ENCODE measurements around the gene CCNL2.
"Not testable (repeated sequence)": the region's sequence is repeated elsewhere in the genome, so short reads cannot be mapped to it uniquely, and the experiment has no call there.

Gene CCNL2

DNA sequence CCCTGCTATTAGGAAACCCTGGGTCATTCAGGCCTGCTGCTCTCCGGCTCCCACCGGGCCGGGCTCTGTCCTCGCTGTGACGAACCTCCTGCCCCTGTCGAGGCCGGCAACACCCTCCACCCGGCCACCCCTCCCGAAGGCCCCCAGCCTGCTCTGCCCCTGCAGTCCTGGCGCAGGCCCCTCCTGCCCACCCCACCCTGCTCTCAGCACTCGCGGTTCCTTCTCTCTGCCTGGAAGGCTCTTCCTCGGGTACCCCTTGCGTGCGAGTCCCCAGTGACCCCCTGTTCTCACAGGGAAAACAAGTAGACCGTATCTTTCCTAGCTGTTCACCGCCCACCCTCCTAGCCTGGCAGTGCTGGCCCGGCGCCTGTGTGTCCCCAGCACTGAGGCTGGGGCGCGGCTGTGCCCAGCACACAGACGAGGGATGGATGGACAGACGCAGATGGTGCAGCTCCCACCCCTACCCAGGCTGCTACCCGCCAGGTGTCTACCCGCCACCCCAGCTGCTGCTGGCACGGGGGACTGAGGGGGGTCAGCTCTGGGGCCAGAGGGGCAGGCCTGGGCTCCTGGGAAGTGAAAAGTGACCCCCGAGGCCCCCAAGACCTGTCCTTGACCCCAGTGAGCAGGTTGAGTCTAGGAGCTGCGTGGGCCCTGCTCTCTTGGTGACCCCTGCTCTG, 33.3 kb upstream of the CCNL2 start:
- no peak for DNase-seq (ENCODE audit: low read depth)

DNA sequence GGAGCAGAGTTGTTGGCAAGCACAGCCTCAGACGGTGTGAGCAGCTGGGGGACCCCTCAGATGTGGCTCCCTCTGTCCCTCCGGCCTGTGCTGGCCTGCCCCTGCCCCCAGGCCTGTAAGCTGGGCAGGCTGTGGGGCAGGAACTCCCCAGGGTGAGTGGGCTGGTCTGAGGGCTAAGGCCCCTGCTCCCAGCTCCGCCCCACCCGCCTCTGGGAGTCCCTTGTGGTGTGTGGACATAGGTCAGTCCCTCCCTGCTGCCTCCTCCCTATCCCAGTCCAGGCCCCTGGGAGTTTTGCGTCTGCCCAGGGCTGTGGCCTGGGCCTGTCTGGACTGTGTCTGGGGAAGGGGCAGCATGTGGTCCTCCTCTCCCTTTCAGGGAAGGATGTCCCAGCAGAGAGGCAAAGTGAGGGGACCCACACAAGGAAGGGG, 32.7 kb upstream of the CCNL2 start:
- no peak for DNase-seq (ENCODE audit: low read depth)

DNA sequence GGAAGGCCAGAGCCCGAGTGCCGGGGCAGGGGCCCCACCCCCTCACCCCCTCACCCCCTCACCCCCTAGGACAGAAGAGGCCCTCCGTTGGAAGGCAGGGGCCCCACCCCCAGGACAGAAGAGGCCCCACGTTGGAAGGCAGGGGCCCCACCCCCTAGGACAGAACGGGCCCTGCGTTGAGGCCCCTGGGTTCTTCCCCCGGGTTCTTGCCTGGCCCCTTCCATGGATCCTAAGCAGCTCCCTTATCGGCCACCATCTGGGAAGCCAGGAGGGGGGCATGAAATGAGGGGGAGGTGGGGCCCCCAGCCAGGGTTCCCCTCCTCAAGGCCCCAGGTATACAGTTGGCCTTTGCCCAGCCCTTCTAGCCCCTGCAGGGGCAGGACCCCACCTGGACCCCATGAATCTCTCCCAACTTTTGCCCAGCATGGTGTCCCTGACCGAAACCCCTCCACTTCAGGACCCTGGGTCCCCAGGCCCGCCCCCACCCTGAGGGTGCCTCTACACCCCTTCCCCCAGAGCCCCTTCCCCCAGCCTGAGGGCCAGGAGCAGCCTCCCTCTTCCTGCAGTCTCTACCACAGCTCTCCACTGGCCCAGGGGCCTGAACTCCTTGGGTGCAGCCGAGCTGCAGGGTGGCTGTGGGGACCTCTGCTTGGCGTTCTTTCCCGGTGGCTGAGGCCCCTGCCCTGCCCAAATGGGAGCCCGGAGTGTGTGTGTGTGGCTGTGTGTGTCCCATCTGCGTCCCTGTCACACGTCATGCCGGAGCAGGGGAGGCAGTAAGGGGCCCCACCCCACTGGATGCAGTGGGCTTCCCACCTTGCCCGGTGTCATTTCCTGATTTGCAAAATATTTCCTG, 32.1 kb upstream of the CCNL2 start:
- DNase-seq (ENCODE audit: low read depth): no peak

DNA sequence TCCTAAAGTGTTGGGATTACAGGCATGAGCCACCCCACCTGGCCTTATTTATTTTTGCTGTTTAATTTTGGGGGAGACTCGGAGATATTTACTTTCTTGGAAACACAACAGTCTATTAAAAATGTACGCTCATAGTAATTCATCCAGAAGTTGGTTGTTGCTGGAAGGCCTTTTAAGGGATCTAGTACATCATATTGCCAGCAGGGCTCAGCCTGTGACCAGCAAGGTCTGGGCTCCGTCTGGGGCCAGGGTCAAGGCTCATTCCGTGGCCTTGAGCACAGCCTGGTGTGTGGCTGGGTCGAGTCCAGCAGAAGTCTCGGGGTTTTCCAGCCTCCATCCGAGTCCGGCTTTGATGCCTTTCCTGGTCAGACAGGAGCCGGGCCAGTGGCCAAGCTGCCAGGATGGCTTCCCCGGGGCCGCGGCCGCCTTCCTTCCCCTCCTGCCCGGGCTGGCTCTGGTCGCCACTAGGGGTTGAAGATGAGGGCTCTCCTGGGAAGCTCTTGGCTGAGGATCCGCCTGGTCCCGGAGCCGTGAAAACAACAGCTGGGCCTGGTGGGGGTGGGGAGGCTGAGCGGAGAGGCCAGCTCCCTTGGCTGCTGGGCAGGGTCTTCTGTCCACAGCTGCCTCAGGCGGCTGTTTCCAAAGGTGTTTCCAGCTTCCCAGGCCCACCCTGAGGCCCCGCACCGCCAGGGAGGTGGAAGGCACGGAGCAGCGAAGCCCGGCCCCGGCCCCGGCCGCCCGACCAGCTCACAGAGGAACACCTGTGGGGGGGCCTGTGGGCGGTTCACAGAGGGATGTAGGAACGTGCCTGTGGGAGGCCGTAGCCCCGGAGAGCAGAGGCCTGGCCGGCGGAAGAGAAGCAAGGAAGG, 31.2 kb upstream of the CCNL2 start:
- DNase-seq (ENCODE audit: low read depth): no peak

DNA sequence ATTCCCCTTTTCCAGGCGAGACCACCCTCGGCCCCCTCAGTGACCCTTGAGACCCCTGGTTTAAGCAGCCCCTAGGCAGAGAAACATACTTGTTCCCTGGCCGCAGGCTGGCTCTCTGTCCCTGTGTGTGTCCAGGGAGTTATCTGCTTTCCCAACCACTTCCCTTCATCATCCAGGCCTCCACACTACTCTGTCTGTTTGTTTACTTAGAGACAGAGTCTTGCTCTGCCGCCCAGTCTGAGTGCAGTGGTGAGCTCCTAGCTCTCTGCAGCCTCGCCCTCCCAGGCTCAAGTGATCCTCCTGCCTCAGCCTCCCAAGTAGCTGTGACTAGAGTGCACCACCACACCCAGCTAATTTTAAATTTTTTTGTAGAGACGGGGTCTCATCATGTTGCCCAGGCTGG, 30.5 kb upstream of the CCNL2 start:
- DNase-seq (ENCODE audit: low read depth): no peak

DNA sequence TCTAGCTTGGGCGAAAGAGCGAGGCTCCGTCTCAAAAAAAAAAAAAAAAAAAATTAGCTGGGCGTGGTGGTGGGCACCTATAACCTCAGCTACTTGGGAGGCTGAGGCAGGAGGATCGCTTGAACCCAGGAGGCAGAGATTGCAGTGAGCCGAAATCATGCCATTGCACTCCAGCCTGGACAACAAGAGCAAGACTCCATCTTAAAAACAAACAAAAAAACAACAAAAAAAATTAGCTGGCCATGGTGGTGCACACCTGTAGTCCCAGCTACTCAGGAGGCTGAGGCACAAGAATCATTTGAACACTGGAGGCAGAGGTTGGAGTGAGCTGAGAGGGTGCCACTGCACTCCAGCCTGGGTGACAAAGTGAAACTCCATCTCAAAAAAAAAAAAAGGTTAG, 29.8 kb upstream of the CCNL2 start:
- DNase-seq (ENCODE audit: low read depth): not testable (repeated sequence)

DNA sequence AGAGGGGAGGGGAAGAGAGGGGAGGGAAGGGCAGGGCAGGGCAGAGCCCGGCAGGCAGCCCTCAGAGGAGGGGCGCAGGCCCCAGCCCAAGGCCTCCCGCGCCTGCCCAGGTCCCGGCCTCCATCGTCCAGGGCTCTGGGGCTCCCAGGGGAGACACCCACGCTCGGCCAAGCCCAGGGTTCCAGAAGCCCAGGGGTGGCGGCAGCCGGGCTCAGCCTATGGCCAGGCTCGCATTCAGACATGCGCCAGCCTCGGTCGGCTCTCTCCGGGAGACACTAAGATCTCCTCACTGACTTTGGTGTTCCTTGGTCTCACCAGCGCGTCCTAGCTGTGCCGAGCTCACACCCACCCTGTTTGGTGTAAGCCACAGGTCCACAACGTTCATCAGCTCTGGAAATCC, 29.0 kb upstream of the CCNL2 start:
- DNase-seq (ENCODE audit: low read depth): no peak

DNA sequence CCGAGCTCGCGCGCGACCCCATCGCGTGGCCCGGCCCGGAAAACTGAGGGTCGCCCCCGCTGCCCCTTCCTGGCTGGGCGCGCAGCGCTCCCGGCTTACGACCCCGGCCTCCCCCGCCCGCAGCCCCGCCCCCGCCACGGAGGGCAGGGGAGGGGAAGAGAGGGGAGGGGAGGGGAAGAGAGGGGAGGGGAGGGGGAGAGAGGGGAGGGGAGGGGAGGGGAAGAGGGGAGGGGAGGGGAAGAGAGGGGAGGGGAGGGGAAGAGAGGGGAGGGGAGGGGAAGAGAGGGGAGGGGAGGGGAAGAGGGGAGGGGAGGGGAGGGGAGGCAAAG, 28.6 kb upstream of the CCNL2 start:
- DNase-seq (ENCODE audit: low read depth): no peak

DNA sequence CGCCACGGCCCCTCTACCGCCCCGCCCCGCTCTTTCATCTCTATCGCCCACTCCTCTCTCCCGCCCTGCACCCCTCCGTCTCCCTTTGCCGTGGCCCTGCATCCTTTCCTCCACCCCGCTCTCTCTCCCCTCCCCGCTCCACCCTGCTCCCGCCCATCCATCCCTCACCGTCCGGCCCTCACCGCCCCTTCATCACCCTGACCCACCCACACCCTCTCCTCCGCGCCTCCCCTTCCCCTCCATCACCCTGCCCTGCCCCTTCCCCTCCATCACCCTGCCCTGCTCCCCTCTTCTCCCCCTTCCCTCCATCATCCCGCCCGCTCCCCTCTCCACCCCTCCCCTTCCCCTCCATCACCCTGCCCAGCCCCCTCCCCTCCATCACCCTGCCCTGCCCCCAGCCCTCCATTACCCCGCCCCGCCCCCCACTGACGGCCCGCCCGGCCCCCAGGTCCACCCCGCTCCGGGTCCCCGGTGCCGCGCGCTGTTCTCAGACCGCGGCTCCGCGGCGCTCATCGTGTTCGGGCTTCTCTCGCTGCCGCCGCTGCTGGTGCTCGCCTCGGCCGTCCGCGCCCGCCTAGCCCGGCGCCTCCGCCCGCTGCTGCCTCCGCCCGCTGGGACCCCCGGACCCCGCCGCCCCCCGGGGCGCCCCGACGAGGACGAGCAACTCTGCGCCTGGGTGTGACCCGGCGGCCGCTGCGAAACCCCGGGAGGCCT, 28.1 kb upstream of the CCNL2 start:
- no peak for DNase-seq (ENCODE audit: low read depth)

DNA sequence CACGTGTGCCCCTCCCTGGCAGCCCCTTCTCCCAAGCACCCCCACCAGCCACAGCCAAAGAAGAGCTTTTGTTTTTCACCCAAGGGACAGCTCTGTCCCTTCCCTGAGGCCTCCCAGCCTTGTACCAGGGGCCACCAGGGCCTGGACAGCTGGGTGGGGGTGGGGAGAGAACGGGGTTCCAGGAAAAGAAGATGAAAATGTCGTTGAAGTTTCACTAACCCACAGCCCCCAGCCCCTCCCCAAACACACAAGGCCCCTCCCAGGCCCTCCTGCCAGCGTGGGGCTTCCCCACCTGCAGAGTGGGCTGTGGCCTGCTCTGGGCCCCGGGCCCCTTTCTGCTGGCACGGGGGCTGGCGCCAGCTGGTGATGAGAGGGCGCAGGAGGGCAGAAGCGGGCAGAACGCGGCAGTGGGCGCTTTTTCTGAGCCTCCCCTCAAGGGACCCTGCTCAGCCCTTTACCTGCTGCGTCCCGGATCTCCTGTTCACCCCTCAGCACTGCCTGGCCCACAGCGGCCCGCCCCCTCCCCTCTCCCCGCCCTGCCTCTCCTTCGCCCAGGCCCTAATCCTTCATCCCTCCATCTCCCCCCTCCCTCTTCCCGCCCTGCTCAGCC, 27.5 kb upstream of the CCNL2 start:
- no peak for DNase-seq (ENCODE audit: low read depth)

DNA sequence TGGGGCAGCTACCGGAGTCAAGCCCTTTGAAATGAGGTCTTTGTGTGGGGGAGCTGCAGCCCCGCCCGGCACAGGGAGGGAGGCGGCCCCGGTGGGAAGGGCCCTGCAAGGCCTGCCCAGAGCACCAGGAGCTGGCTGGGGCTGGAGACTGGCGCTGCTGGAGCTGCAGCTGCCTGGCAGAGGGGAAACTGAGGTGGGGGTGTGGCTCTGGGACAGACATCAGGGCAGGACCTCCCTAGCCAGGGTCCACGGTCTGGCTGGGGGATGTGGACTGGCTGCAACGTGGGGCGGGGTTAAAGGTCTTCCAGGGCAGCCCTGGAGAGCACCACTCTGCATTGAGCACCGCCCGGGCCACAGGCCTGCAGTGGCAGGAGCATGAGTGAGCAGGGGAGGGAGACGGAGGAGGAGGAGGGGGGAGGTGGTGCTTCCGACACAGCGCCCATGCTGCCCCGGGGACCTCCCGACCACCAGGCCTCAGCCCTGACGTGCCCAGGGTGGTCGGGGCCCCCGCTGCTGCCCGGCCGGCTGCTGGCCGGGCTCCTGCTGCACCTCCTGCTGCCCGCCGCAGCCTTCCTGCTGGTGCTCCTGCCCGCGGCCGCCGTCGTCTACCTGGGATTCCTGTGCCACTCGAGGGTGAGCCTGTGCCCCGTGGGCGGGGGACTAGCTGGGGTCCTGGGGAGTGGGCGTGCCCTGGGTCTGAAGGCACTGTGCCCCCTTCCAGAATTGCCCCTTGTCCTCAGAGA, 26.8 kb upstream of the CCNL2 start:
- no peak for DNase-seq (ENCODE audit: low read depth)

DNA sequence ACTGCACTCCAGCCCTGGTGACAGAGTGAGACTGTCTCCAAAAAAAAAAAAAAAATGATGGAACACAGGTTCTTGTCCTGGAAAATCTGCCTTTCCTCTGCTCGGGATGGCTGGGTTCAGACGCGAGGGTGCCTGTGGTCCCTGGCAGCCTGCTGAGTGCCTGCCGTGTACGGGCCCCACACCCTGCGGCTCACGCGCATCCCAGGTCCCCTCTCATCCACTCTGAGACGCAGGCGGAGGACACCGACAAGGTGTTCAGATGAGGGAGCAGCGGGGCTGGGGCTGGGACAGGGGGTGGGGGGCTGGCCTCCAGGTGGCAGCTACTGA, 26.3 kb upstream of the CCNL2 start:
- DNase-seq (ENCODE audit: low read depth): no peak

DNA sequence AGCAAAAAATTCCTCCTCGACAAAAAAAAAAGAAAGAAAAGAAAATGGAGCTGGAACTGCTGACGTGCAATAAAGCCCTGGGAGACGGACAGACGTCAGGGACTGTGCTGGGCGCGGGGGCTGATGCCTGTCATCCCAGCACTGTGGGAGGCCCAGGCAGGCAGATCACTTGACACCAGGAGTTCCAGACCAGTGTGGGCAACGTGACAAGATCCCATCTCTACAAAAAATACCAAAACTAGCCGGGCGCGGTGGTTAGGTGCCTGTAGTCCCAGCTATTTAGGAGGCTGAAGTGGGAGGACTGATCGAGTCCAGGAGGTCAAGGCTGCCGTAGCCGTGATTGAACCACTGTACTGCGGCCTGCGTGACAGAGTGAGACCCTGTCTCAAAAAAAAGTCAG, 25.6 kb upstream of the CCNL2 start:
- no peak for DNase-seq (ENCODE audit: low read depth)

DNA sequence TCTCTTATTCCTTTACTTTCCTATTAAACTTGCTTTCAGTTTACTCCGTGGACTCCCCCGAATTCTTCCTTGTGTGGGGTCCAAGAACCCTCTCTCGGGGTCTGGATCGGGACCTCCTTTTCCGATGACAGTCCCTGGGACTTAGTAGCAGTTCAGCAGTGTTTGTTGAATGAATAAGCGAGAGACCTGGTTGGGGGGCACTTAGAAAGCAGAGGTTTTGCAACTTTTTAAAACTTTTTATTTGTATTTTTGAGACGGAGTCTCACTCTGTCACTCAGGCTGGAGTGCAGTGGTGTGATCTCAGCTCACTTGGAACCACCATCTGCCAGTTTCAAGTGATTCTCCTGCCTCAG, 24.1 kb upstream of the CCNL2 start:
- DNase-seq (ENCODE audit: low read depth): no peak

DNA sequence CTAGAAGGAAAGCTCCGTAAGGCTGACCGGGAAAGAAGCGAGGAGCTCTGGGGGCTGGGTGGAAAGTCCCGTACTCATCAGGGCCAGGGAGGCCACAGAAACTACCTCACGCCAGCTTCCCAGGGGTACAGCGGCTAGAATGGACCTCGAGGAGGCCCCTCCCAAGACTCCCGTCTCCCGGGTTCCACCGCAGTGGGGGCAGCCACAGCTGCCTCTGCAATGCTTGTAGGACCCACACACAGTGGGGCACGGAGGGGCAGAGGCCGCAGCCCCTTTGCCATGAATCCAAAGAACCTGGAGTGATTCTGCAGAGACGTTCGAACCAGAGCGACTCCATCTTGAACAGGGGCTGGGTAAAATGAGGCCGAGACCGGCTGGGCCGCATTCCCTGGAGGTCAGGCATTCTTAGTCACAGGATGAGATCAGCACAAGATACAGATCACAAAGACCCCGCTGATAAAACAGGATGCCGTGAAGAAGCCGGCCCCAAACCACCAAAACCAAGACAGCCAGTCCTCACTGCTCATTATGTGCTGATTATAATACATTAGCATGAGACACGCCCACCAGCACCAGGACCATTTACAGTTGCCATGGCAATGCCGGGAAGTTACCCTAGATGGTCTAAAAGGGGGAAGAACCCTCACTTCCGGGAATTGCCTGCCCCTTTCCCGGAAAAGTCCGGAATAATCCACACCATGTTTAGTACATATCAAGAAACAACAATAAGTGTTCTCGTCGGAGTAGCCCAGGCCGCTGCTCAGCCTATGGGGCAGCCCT, 23.5 kb upstream of the CCNL2 start:
- DNase-seq (ENCODE audit: low read depth): peak; percentile 78

DNA sequence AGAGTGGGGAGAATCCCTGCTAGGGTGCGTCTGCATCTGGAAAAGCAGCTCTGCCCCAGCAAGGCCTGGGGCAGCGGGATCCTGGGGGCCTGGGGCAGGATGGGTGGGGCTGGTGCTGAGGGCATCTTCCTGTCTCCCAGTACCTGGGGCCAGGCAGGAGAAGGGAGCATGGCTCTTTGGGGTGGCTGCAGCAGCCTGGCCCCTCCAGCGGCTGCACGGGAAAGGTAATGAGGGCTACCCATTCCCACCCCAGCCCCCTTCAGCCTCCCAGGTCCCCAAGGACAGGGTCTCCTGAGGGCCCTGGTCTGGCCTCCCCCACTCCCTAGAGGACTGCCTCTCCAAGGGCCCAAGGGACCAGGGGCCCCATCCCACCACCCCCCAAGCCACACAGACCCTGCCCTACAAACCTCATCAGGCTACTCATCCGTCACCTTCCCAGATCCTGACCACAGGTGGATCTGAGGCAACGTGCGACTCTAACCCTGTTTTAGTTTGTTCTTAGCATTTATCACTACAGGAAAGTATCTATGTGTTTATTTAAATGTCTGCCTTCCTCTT, 22.9 kb upstream of the CCNL2 start:
- no peak for DNase-seq (ENCODE audit: low read depth)

DNA sequence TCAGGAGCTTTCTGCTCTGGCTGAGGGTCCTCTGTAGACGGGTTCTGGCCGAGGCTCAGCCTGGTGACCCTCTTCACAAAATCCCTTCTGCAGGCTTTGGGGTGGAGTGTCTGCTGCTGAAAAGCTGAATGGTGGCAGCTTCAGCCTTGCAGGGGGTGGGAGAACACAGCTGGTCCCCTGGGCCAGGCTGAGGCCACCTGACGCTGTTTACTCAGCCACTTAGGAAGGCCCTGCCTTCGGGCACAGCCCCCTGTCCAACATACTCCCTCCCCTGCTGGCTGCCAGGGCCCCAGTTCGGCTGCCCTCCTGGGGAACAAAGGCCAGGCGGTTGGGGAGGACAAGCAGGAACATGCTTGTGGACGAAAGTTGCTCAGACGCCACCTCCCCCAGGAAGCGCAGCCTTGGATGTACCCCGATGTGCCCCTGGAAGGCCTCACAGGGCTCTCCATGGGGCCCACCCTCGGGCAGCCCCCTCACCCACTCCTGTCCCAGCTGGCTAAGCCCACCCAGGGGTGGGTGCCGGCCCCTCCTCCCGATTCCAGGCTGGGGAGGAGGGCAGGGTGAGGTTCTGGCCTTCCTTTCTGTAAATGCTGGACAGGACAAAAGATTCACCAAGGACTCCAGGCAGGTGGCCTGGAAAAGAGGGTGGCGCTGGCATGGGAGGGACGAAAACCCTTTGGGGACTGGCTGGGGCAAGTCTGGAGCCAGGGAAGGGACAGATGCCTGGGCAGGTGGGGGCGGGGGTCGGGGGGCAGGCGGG, 22.2 kb upstream of the CCNL2 start, which contains the start of gene ANKRD65:
Gene ANKRD65, minus strand, starts transcription at position 130 of the 760 bp plus-strand sequence. CDS start 271 bp downstream, outside the sequence.
- no peak for DNase-seq (ENCODE audit: low read depth)

DNA sequence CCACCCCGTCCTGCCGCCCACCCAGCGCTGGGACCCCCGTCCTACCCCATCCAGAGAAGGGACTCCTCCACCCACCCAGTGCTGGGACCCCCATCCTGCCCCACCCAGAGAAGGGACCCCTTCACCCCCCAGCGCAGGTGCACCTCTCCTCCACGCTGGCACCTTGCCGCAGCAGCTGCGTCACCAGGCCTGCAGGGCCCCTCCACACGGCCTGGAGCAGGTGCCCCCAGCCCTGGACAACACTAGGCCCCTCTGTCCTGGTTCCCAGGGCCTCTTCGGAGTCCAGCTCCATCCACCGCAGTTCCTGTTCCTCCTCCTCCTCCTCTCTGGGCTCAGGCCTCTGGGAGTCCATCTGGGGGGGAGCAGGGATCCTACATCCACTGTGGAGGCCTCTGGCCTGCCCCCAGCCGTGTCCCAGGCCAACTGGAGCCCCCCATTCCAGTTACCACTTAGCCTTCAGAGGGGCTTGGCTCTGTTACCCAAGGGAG, 21.6 kb upstream of the CCNL2 start:
- no peak for DNase-seq (ENCODE audit: low read depth)
